Activated CD4-positive, CD25-positive, alpha-beta regulatory T cell treated with anti-CD3 and anti-CD28 coated beads, Interleukin-2, amount 50 U/mL, for 16 hours (primary cell): Measurements from ENCODE around the gene RBFOX1.

ENCODE experiments used
- DNase-seq: peaks from one replicate; pipeline ENCODE4 v3.0.0-alpha.2; 2020; ENCODE audit warnings: low read depth, low spot score

RBFOX1 gene

DNA sequence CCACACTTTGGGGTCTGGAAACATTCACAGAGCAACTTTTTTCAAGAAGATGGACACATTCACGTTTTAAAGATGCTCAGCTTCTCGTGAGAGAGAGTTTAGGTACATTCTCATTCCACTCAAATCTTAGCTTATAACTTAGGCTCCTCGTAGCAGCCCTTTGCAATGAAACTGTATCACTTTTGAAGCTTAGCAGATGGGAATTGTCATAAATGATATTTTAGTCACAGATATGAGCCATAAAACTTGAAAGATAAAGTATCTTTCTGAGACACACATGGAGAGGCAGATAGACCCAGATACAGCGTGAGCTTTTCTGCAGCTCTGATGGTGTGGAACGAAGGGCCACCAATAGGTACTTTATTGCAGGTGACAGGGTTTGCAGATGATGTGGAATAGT is 41.1 kb downstream of the RBFOX1 start:
- DNase-seq: no peak

DNA sequence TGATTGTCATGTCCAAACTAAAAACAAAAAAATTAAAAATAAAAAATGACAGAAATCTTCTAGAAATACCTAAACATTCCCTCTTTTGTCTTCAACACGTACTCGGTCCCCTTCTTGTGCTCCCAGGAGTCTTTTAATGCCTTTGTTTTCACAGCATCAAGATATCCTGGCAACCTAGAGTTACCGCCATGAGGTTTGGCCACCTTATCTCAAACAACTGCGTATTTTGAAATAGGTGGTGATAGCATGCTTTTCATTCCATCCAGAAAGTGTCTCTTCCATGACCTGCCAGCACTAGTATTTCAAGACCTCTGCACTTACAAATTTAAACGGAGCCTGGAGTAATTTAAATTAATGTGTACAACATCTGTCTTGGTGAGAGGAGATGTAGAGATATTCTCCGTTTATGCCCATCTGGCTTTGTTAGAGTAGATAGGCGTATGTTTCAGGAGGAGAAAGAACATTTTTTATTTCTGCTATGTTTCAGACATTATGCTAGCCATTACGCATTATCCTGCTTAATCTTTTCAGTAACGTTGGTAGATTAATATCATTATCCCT is 42.0 kb downstream of the RBFOX1 start:
- no peak for DNase-seq

DNA sequence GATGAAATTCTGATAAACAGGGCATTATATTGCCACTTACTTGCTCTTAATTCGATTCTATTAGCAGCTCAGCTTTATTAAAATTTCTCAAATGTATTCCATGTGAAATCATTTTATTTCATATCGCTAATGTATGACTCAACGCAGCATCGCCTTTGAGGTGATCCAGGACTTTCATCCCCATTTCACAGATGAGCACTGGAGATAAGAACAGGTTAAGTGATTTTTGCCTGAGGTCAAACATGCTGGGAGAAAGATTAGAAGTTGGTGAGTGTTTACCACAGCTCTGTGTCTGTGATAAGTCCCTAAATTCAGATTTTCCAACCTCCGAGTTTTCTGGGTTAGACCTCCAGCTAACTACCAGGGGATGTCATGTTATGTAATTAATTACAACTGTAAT is 43.6 kb downstream of the RBFOX1 start:
- no peak for DNase-seq

DNA sequence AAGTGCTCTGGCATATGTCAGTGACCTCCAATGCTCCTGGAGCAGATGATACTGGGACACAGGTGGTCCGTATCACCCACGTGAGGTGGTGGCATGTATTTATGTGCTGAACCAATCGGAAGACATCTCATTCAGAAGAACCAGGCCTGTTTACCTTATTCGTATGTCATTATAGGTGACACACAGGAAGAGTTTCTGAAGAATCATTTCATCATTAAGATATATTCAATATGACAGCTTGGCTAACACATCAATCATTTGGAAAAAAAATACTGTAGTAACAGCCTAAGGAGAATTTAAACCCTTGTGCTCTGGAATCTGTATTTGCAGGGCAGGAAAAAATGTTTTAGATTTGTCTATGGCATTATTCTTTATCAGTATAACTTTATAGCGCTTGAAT is 44.6 kb downstream of the RBFOX1 start:
- no peak for DNase-seq

DNA sequence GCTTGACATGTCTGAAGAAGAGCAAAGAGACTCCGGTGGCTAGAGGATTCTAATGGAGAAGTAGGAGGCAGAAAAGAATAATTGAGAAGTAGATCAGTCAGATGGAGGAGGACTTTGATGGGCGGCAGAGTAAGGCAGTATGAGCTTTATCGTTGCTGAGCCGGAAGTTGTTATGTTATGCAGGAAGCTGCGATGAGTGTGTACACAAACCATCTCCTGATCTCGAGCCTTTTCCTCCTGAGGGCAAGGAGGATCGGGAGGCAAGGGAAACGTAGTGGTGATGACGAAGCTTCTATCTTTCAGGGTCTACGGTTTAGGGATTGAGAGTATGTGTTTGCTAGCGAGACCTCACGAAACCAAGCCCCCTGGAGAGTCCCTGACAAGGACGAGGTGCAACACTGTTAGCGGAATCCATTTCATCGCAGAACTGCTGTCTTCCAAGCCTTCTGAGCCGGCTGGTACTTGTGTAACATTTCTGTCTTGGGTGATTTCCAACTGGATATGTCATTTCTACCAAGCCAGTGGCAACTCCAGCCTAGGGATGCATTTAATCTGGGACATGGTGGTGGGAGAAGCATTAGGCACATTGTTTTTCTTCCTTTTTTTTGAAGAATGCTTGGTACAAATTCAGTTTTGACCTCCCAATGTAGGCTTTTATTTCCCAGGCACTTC is 45.5 kb downstream of the RBFOX1 start:
- no peak for DNase-seq

DNA sequence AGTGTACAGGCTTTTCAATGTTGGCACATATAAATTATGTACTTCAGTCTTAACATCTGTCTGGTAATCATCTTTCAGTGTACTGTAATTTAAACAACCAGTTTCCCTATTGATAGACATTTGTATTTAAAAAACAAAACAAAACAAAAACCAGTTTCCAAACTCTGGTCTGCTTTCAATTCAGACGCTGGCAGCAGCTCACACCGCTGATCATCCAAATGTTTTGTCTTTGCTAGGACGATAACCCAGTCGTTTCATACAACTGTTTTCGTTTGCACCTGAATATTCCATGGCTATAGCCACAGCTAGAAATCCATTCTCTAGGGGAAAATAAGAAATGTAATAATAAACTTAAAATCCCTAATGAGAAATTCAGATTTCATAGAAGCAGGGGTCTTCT is 47.8 kb downstream of the RBFOX1 start:
- no peak for DNase-seq

DNA sequence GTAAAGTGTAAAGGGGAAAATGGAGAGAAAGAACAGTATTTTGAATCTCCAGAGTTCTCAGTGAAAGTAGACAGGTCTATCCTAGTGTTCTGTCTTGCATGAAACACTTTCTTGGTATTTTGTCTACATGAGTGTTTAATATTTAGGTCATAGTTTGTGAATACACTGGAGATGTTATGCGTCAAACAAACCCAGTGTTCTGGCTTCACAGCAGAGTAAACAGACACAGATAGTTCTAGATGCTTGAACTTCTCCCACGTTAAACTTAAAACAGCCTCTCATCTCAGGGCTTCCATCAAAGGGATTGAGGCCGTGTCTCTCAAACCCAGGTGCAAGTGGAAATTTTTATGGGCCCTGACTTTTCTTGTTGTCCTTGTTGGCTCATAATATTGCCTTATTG is 48.3 kb downstream of the RBFOX1 start:
- no peak for DNase-seq

DNA sequence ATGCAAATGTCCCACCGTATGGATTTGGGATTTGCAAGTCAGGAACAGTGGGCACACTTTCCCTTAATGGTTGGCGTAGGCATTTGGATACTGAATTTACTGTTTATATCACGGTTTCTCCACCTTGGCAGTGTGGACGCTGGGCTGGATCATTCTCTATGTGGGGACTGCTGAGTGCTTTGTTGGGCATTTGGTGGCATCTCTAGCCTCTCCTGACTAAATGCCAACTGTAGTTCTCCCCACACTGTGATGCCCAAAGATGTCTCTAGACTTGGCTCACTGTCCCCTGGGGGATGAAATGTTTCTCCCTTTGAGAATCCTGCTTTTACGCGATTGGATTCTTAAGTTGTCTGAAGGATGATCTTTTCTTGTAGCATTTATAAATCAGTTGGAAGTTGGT is 49.0 kb downstream of the RBFOX1 start:
- no peak for DNase-seq

DNA sequence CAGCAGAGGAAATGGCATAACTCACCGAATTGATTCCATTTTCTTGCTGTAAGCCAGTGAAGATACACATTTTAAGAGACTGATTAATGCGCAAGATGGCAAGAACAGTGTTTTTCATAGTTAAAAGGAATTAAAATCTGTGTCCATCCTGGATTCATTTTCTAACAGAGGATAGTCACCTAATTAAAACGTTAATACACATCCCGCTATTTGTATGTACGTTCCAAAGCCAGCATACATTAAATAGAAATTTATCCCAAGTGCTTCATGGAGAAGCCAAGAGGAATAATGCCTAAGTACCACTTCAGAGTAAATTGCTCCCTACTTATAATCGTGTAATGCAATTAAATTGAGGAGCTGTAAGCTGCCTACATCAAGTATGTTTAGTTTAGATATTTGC is 49.9 kb downstream of the RBFOX1 start:
- no peak for DNase-seq

DNA sequence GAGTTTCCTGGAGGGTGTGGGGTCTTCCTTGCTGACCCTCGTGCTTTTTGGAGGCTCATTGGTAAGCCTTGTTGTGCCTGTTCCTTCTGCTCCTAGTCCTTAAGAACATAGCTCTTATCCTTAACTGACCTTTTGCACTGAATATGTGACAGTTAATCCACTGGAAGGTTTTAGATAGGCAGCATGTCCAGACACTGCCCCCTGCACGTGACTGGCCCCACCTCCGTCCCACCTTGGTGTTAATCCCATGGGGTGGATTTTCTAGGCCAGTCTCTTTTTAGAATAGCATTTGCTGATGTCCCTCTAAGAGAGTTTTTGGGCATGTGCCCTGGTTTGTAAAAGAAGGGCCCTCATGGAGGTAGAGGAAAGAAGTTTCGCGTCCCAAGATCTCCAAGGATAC is 58.3 kb downstream of the RBFOX1 start:
- DNase-seq: no peak

DNA sequence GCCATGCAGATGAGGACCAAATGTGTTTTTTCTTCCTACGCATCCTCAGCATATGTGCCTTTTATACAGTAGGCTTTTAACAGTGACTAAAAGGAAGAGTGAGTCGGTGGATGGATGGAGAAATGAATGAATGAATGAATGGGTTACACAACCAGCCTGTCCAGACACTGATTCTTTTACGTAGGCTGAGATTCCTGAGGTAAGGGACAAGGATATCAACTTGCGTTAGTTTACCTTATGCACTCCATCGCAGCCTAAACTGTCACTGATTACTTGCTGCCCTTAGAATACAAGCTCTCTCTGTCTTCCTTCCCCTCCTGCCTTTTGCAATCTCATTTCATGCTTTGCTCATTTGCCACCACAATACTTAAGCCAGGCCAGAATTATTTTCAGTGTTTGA is 59.0 kb downstream of the RBFOX1 start:
- no peak for DNase-seq

DNA sequence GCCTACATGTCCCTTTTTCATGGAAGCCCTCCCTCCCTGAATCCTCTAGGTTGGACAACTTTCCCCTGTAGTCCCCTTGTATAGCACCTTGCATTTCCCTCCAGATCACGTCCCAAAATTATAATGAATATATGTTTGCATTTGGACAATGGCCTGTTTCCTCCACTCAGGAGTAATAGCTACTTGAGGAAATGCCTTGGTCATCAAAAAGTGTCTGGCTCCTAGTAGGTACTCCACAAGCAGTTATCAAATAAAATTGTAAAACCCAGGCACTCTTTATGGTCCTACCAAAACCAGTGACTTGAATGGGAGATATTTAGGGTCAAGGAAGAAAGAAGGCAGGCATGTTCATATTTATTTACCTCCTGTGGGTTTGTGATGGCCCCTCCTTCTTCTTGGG is 59.6 kb downstream of the RBFOX1 start:
- no peak for DNase-seq

DNA sequence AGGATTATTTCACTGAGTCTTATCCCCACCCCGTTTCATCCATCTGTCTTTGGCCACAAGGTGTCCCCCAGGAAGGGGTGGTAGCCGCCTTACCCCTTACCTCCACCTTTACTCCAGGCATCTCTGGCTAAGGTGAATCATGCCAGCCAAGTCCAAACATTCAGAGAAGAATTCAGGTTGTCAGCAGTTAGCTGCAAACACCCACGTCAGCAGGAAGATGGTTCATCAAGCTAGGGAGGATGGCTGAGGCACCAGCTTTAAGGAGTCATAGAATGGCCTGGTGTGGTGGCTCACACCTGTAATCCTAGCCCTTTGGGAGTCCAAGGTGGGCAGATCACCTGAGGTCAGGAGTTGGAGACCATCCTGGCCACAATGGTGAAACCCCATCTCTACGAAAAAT is 61.0 kb downstream of the RBFOX1 start:
- DNase-seq: no peak

DNA sequence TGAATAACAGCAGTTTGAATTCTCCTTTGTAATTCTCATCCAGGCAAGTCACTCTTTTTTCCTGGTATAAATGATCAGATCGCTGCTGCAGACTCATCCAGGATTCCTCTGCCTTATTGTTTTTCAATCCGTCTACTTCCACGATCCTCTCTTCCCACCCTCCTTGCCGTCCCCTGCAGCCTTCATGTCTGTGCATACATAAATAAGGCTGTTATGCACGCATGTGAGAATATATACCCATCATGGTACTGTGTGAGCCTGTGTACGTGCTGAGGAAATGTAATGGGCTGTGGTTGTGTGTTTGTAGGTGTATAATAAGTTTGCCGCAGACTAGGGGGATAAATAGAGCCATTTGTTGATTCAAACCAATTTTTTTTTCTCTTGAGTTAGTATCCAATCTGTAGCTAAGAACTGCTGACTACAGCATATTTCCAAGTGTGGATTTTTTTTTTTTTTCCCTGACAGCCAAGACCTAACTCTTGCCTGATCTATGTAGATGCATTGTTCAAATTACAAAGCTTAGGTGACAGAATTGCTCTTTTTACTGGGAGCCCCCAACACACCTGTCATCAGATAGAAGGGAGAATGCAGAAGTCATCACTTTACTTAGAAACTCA is 62.2 kb downstream of the RBFOX1 start:
- no peak for DNase-seq

DNA sequence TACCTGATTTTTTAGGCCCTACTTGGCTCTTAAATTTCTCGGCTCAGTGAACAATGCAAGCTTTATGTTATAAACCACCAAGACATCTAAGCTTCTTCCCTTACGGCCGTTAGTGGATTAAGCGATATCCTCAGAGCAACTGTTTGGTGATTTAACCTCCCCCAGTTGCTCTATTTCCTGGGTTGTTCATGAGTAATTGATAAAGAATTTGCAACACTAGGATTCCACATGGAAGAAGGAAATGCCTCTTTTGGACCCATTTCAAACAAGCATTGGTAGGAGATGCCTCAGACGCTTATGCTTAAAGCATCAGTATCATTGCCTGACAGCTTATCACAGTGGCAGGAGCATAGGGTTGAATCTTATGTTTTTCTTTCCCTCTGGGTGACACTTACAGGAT is 65.3 kb downstream of the RBFOX1 start:
- no peak for DNase-seq

DNA sequence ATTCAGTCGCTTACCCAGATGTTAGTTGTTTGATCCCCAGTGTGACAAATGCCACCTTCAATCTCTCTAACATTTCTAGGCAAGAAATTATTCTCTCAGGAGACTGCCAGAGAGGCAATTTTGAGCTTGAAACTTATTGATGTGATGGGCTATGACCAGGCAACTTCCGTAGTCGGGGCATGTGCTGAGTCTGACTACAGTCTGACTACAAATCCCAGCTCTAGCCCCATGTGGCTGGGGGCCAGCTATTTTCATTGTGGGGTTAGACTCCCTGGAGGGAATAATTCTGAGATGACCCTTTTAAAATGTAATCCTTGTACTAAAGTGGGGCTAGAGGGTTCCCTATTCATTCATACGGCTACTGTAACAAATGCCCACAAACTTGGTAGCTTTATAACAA is 65.9 kb downstream of the RBFOX1 start:
- no peak for DNase-seq

DNA sequence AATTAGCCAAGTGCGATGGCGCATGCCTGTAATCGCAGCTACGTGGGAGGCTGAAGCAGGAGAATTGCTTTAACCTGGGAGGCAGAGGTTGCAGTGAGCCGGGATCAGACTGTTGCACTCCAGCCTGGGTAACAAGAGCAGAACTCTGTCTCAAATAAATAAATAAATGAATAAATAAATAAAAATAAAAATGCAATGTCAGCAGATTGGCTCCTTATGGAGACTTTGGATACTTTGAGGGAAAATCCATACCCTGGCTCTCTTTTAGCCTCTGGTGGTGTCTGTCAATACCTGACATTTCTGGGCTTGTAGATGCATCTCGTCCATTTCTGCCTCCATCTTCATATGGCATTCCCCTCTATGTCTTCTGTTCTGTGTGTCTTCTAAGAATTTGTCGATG is 66.7 kb downstream of the RBFOX1 start:
- no peak for DNase-seq

DNA sequence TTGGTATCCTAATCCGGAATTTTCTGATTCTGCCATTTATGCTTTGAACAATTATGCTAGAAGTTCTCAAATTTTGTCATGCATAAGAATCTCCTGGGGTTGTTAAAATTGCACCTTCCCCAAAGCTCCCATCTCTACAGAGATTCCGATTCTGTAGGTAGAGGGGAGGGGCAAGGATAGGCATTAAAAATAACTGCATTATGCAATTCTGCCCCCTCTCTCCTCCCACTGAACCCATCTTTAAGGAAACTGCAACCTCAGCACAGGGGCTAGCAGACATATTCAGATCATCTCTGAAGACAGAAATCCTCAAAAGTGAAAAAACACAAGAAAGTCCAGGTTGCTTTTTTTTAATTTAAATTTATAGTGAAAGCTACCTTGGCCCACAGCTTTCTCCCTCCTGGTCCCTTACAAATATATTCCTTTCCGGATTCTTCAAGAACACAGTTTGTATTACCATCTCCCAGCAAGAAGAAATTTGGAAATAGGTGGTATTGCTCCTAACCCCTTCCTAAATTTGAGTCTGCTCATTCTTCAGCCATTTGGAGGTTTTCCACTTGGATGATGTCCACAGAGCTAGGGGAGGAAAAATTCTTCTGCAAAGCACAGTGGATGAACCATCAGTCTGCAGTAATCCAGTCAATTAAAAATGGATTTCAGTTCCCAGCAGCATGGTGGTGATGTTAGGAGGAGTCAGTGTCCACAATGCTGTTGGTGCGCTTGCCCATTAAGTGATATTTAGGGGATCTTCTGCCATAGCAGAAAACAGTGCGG is 67.7 kb downstream of the RBFOX1 start:
- no peak for DNase-seq

DNA sequence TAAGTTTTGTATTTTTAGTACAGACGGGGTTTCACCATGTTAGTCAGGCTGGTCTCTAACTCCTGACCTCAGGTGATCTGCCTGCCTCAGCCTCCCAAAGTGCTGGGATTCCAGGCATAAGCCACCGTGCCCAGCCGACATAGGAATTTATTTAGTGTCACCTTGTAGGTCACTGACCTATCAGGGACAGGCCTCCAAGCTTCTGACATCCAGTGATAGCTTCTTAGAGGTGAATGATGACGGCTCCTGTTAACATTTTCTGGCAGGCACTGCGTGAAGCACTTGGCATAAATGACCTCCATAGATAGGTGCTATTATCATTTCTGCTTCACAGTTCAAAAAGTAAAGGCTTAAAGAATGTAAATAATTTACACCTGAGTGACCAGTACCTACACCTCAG is 71.6 kb downstream of the RBFOX1 start:
- DNase-seq: no peak

DNA sequence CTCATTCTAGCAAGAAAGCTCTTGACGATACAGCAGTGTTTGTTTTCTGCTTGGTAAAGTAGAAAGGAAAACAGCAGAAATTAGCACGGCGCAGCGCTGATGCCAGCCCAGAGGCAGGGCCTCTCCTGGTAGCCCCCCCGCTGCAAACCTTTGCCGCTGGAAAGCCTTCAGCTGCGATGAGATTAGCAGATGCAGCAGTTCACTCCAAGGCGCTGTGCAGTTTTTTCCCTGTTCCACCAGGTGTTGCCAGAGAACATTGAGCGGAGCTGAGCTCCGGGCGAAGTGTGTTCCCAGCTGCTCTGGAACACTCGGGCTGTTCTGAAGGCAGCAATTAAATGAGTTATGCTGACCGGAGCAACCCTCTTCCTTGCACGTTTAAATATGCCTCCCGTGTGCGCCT is 72.5 kb downstream of the RBFOX1 start:
- DNase-seq: no peak

DNA sequence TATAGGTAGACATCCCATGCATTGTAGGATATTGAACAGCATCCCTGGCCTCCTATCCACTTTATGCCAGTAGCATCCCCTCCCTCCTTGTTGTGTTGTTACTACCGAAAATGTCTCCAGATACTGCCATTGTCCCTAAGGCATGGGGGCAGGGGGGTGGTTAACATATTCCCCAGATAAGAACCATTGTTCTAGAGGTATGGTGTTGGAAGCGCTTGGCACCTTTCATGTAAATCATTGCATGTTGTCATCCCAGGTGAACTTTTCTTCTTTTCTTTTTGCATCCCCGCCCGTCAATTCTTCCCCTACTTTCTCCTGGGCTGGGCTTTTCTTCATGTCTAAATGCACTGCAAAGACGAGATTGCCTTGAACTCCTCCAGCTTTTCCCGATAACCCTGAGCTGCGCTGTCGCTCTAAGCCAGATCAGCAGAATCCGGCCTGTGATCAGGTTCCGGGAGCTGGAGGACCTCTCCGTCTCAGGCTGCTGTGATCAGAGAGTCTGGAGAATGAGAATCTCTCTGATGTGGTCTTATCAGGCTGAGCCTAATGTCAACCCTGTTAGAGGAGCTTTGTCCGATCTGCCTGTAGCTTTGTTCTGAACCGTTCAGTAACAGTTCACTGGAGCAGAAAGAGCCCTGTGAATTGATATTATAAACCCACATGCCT is 76.2 kb downstream of the RBFOX1 start:
- no peak for DNase-seq

DNA sequence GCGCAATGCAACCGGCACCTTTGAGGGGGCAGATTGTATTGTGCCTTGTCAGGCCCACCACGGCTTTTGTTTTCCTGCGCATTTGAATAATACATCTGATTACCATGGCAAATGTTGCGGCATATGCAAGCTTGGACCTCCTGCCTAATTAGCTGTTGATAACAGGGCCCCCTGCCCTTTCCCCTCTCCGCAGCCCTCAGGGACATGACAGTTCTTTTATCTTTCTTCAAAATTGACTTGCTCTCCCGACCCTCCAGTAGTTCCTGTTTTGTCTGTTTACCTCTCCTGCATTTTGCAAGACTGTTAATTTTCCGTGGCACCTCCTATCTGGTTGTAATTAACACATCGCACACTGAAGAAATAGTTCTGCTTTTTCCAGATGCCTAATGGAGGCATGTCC is 86.8 kb downstream of the RBFOX1 start:
- no peak for DNase-seq
